Type B pancreatic cell (in vitro differentiated cells): ENCODE data around the gene UTS2B. TPM values are rescaled to one million over a fixed set of nuclear protein-coding genes. Genes with fewer than 3 reads are reported as not detected.
A peak's percentile ranks its signal among the peaks of the same experiment; 100 is the strongest.

Experiments used
- DNase-seq: peaks from one replicate; pipeline ENCODE4 v3.0.0; 2021; ENCODE audit warnings: mixed read lengths; ENCODE audit not compliant: unreplicated experiment; ENCODE audit errors: extremely low spot score
- H3K27ac Mint-ChIP-seq: 2 replicates; pipeline ENCODE4 v1.8.0; 2021; ENCODE audit warnings: mild to moderate bottlenecking, mixed read lengths
- H3K27me3 Mint-ChIP-seq: 2 replicates; pipeline ENCODE4 v1.8.0; 2021; ENCODE audit warnings: mixed read lengths
- H3K36me3 Mint-ChIP-seq: 2 replicates; pipeline ENCODE4 v1.8.0; 2021; ENCODE audit warnings: mixed read lengths
- H3K4me1 Mint-ChIP-seq: one replicate; pipeline ENCODE4 v1.8.0; 2021; ENCODE audit warnings: mixed read lengths; ENCODE audit not compliant: unreplicated experiment
- H3K4me3 Mint-ChIP-seq: 2 replicates; pipeline ENCODE4 v1.8.0; 2021; ENCODE audit warnings: mild to moderate bottlenecking, mixed read lengths
- H3K9me3 Mint-ChIP-seq: 2 replicates; pipeline ENCODE4 v1.8.0; 2021; ENCODE audit warnings: mixed read lengths
- CTCF ChIP-seq: fragments of 200-600 bp; sonication (generic); conservative IDR thresholded peaks from 2 replicates; pipeline ENCODE4 v1.5.0; 2021; ENCODE audit warnings: antibody characterized with exemption, mild to moderate bottlenecking
- total RNA-seq: library from RNA; stranded (reverse); gene quantifications from 2 replicates; pipeline ENCODE4 v1.2.1, GENCODE V29; 2021; ENCODE audit warnings: low replicate concordance

Gene UTS2B
- total RNA-seq, 1 donor from 2014 or later, result 0.58 TPM

DNA sequence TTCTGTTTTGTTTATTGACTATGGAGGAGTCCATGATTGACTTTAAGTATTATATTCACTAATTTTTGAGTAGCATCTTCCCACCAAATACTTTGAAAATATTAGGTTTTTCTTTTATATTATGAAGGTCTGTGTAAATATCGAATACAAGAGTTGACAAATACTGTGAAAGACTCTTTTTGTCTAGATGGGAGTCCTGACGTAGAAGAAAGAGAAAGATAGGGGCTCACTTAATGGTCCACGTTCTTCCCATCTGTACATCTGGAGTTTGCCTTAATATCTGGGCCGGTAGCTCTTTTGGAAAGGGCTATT, 7.8 kb upstream of the UTS2B start:
- Mint-ChIP-seq H3K36me3 (no peaks in the 10 kb centered on the region), H3K27ac (no peak overlapping the region), H3K4me3 (no peak overlapping the region), H3K4me1 (peaks cover 18% of the 10 kb centered on the region), H3K9me3 (no peaks in the 10 kb centered on the region), H3K27me3 (no peaks in the 10 kb centered on the region)
- no peak for TF ChIP-seq CTCF
- DNase-seq, result no peak

DNA sequence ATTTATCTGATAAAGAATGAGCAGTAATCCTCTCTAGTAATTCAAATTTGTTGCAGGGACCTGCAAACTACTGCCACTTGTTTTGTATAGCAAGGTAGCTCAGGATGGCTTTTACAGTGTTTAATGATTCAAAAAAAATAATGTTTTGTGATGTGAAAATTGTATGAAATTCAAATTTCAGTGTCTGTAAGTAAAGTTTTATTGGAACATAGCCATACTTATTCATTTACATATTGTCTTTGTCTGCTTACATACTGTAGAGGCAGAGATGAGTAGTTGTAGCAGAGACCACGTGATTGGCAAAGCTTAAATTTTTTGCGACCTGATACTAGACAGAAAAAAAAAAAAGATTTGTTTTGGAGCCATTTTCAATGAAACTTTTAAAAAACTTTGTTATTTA, 6.5 kb upstream of the UTS2B start:
- Mint-ChIP-seq H3K36me3 (no peaks in the 10 kb centered on the region), H3K4me3 (no peak overlapping the region), H3K4me1 (peaks cover 22% of the 10 kb centered on the region), H3K9me3 (no peaks in the 10 kb centered on the region), H3K27me3 (no peaks in the 10 kb centered on the region), H3K27ac (no peak overlapping the region)
- TF ChIP-seq CTCF, result no peak
- no peak for DNase-seq

GRCh38 chr3:191334346-191334893, 4.1 kb upstream of the UTS2B start:
- H3K27ac Mint-ChIP-seq, result no peak overlapping the region
- DNase-seq, result no peak
- no peaks in the 10 kb centered on the region for H3K36me3 Mint-ChIP-seq
- no peak overlapping the region for H3K4me3 Mint-ChIP-seq
- peaks cover 29% of the 10 kb centered on the region for H3K4me1 Mint-ChIP-seq
- no peaks in the 10 kb centered on the region for H3K27me3 Mint-ChIP-seq
- no peaks in the 10 kb centered on the region for H3K9me3 Mint-ChIP-seq
- no peak for TF ChIP-seq CTCF

GRCh38 chr3:191333298-191333880, 3.1 kb upstream of the UTS2B start:
- DNase-seq, result no peak
- no peak for TF ChIP-seq CTCF
- H3K27me3 Mint-ChIP-seq, result no peaks in the 10 kb centered on the region
- peaks cover 34% of the 10 kb centered on the region for H3K4me1 Mint-ChIP-seq
- no peaks in the 10 kb centered on the region for H3K36me3 Mint-ChIP-seq
- no peak overlapping the region for H3K27ac Mint-ChIP-seq
- no peak overlapping the region for H3K4me3 Mint-ChIP-seq
- H3K9me3 Mint-ChIP-seq, result no peaks in the 10 kb centered on the region

GRCh38 chr3:191331388-191331787, 1.1 kb upstream of the UTS2B start:
- Mint-ChIP-seq H3K4me3 (peak overlapping the region; percentile 95), H3K27ac (peak overlapping the region; percentile 96), H3K36me3 (no peaks in the 10 kb centered on the region), H3K27me3 (no peaks in the 10 kb centered on the region), H3K9me3 (no peaks in the 10 kb centered on the region), H3K4me1 (peaks cover 36% of the 10 kb centered on the region)
- no peak for TF ChIP-seq CTCF
- DNase-seq, result no peak
